ENCODE measurements around the gene FBXO41. TPM values are rescaled to one million over a fixed set of nuclear protein-coding genes. Genes with fewer than 3 reads are reported as not detected.

FBXO41 gene
- total RNA-seq, 1 experiment from 2014 or later = 34.9 TPM

GRCh38 chr2:73260338-73260984, 23.8 kb downstream of the FBXO41 start:
- ATAC-seq = peak; percentile 68
- Histone ChIP-seq H3K36me3 (ENCODE audit: control insufficient read depth in 1 of 2, insufficient read depth in 2 of 2, low read length in 2 of 2) (peaks cover 15 to 16% of the 10 kb centered on the region in 2 experiments; a peak in 3 of 4 replicates), H3K4me3 (replicated peaks in 1 of 2; ENCODE audit: low read depth in 1 of 2, low read length in 2 of 2) (no peak overlapping the region), H2AFZ (ENCODE audit: low read depth, low read length, poor library complexity, severe bottlenecking) (no peak overlapping the region), H3K9me3 (ENCODE audit: control insufficient read depth in 1 of 2, insufficient read depth in 1 of 2, low read depth in 1 of 2, low read length in 2 of 2) (no peaks in the 10 kb centered on the region), H3K4me1 (ENCODE audit: control insufficient read depth in 1 of 2, insufficient read depth in 2 of 2, low read length in 2 of 2) (no peaks in the 10 kb centered on the region), H4K20me1 (ENCODE audit: insufficient read depth) (no peaks in the 10 kb centered on the region), H3K4me2 (ENCODE audit: low read length) (no peak overlapping the region), H3K27ac (ENCODE audit: low read depth, low read length) (no peak overlapping the region), H3K9ac (ENCODE audit: low read length) (no peak overlapping the region), H3K79me2 (ENCODE audit: insufficient read depth, low read length) (no peaks in the 10 kb centered on the region; the same call in 1 of the 2 replicates), H3K27me3 (ENCODE audit: insufficient read depth, low read length) (no peaks in the 10 kb centered on the region), H3K9me2 (ENCODE audit: insufficient read depth) (no peaks in the 10 kb centered on the region)
- ChIA-PET RAD21 (ENCODE audit: low non-redundant PET in 1 of 2, low total read pairs in 2 of 2, uncharacterized antibody in 2 of 2, unreplicated experiment in 2 of 2) (no interaction called here), CTCF (no interaction called here), POLR2A (no interaction called here)
- no peak for DNase-seq (ENCODE audit: low read depth, low spot score)
- no TSS peak for BruUV-seq (replicated peaks)
- TF ChIP-seq RAD21 (IDR thresholded peaks at IDR 0.05; ENCODE audit: low read depth) = peak; percentile 56
- no peak for TF ChIP-seq SIN3A (IDR thresholded peaks at IDR 0.05; ENCODE audit: low read depth)
- peak in 2 of 3 experiments; percentile 31 to 47; a peak in 4 of 6 replicates for TF ChIP-seq CTCF (IDR thresholded peaks at IDR 0.05 in 2 of 3, conservative IDR thresholded peaks at IDR 0.05 in 1 of 3; ENCODE audit: borderline replicate concordance in 1 of 3, insufficient read depth in 1 of 3, low read depth in 2 of 3, low read length in 2 of 3)
- intact Hi-C loops (cut with micrococcal nuclease) = no loop called here

- no peak overlapping the region for H3K4me2 ChIP-seq (ENCODE audit: low read length)
- H3K27me3 ChIP-seq (ENCODE audit: insufficient read depth, low read length) = no peaks in the 10 kb centered on the region
- BruUV-seq (replicated peaks) = no TSS peak
- H3K4me3 ChIP-seq (replicated peaks in 1 of 2; ENCODE audit: low read depth in 1 of 2, low read length in 2 of 2) = no peak overlapping the region
- H3K4me1 ChIP-seq (ENCODE audit: control insufficient read depth in 1 of 2, insufficient read depth in 2 of 2, low read length in 2 of 2) = no peaks in the 10 kb centered on the region
- H3K9me3 ChIP-seq (ENCODE audit: control insufficient read depth in 1 of 2, insufficient read depth in 1 of 2, low read depth in 1 of 2, low read length in 2 of 2) = no peaks in the 10 kb centered on the region
- no peaks in the 10 kb centered on the region for H3K9me2 ChIP-seq (ENCODE audit: insufficient read depth)
- intact Hi-C loops (cut with micrococcal nuclease) = no loop called here
- no peak overlapping the region for H3K9ac ChIP-seq (ENCODE audit: low read length)
- TF ChIP-seq FOSL1 (IDR thresholded peaks at IDR 0.05; ENCODE audit: low read depth) (no peak), CEBPB (IDR thresholded peaks at IDR 0.05; ENCODE audit: low read depth) (no peak), SP1 (IDR thresholded peaks at IDR 0.05; ENCODE audit: low read depth) (no peak), POLR2A (IDR thresholded peaks at IDR 0.05; ENCODE audit: borderline replicate concordance, extremely low read depth, insufficient read depth, insufficient read length) (no peak), YY1 (IDR thresholded peaks at IDR 0.05; ENCODE audit: extremely low read depth, insufficient replicate concordance, low read depth, low read length) (no peak), CBX3 (IDR thresholded peaks at IDR 0.05; ENCODE audit: low read depth) (no peak), JUND (IDR thresholded peaks at IDR 0.05) (no peak), ZFX (IDR thresholded peaks at IDR 0.05) (no peak), MAX (IDR thresholded peaks at IDR 0.05) (no peak), ZNF274 (IDR thresholded peaks at IDR 0.05; ENCODE audit: low read depth, low read length) (no peak)
- peaks cover 14 to 15% of the 10 kb centered on the region in 2 experiments; a peak in 3 of 4 replicates for H3K36me3 ChIP-seq (ENCODE audit: control insufficient read depth in 1 of 2, insufficient read depth in 2 of 2, low read length in 2 of 2)
- H2AFZ ChIP-seq (ENCODE audit: low read depth, low read length, poor library complexity, severe bottlenecking) = no peak overlapping the region
- no peaks in the 10 kb centered on the region for H3K79me2 ChIP-seq (ENCODE audit: insufficient read depth, low read length)
- ChIA-PET POLR2A (no interaction called here), CTCF (no interaction called here), RAD21 (ENCODE audit: low non-redundant PET in 1 of 2, low total read pairs in 2 of 2, uncharacterized antibody in 2 of 2, unreplicated experiment in 2 of 2) (no interaction called here)
- H3K27ac ChIP-seq (ENCODE audit: low read depth, low read length) = no peak overlapping the region
- ATAC-seq (no peak), DNase-seq (ENCODE audit: low read depth, low spot score) (no peak)
- no peaks in the 10 kb centered on the region for H4K20me1 ChIP-seq (ENCODE audit: insufficient read depth)
Observed at GRCh38 chr2:73259704-73260337, 24.5 kb downstream of the FBXO41 start.
